ENCODE results near the gene ASCL2. TPM values are rescaled to one million over a fixed set of nuclear protein-coding genes. Genes with fewer than 3 reads are reported as not detected.

Gene ASCL2
- polyA plus RNA-seq, 3 donors, result 1.5 to 3.8 (median 2.5) TPM

DNA sequence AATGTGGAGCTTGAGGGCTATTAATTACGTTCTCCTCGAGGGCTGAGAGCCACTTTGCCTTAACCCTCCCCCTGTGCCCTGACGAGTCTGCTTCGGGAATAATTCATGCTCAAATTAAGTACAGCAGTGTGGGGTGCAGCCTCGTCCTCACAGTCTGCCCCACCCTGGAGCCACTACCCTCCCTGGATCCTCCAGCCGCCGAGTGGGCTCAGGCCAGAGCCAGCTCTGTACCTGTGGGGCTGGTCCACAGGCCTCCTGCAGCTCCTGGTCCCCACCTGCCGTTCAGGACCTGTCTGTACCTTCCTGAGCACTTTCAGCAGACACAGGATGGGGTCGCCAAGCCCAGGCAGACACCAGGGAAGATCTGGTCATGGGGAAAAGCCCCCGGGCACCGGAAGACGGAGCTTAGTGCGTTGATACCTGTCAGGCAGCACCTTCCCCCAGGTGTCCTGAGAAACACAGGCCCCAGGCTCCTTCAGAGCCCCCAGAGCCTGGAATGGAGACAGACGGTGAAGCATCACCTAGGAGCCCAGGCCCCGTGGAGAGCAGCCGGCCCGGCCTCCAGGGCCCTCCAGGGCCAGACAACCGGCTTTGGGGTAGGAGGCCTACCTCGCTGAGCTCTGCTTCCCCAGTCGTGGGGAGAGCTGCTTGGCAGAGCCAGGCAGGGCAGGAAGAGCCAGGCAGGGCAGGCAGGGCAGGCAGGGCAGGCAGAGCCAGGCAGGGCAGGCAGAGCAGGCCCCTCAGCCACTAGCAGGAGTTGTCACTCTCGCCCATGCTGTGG, 41.2 kb upstream of the ASCL2 start:
- no peak for DNase-seq (ENCODE audit: extremely low read depth in 1 of 11, low read depth in 9 of 11, low spot score in 4 of 11)

DNA sequence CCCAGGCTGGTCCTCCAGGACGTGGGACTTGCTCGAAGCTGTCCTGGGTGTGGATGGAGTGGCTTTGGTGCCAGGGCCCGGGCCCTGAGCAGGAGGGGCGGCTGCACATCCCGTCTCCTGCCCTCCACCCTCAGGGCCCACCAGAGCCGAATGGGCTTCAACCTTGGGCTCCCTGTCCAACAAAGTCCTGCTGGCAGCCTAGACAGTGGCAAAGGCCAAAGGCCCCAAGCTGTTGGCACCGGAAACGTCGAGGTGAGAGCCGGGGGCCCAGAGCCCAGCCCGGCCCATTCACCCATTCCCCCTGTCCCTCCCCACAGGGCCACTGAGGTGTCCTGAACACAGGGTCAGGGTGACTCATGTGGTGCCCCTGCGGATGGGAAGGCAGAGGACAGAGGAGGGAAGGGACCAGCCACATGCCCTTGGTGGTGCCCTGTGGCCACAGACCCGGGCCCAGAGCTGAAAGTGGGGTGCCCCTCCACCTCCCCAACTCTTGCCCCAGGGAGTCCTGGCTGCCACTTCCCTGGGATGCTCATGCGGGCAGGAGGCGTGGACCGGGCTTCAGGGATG, 40.5 kb upstream of the ASCL2 start:
- no peak for DNase-seq (ENCODE audit: extremely low read depth in 1 of 11, low read depth in 9 of 11, low spot score in 4 of 11)

- no peak for DNase-seq (ENCODE audit: extremely low read depth in 1 of 11, low read depth in 9 of 11, low spot score in 4 of 11)
These were observed 39.8 kb upstream of the ASCL2 start for GRCh38 chr11:2310073-2310785.

GRCh38 chr11:2309251-2310072, 39.1 kb upstream of the ASCL2 start:
- DNase-seq (ENCODE audit: extremely low read depth in 1 of 11, low read depth in 9 of 11, low spot score in 4 of 11), result no peak

GRCh38 chr11:2308713-2309112, 38.3 kb upstream of the ASCL2 start:
- DNase-seq (ENCODE audit: extremely low read depth in 1 of 11, low read depth in 9 of 11, low spot score in 4 of 11), result no peak

DNA sequence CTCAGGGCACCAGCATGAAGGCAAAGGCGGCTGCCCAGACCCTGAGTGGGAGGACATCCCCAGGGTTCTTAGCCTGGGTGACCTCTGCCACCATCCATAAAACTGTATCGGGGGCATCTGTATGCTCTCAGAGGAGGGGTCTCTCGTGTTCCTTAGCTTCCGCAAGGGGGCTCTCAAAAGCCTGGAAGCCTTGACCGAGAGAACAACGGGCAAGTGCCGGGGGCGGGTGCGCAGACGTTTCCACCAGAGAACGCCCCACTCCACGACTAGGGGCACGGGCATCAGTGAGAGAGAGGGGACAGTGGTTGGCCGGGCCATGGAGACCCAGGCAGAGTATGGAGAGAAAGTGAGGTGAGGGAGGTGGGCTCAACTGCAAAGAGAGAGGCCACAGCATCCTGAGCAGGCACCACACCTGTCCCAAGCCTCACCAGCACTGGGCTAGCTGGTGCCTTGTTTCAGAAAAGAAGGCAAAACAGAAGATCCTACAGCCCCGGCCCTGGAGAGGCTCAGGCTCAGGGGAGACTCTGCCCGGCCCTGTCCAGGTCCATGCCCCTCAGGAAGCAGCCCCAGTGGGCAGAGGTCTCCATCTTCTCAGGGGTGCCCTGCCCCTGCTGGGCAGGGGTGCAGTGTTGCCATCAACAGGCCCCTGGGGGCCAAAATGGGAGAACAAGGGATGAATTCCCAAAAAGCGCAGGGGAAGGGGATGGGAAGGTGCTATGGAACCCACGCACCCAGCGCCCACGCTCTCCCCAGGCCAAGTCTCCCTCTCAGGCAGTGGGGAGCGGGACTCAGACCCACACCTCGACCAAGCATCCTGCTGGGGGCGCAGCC, 37.3 kb upstream of the ASCL2 start:
- DNase-seq (ENCODE audit: extremely low read depth in 1 of 11, low read depth in 9 of 11, low spot score in 4 of 11), result no peak

- peak in 1 of 11 donors; percentile 40 for DNase-seq (ENCODE audit: extremely low read depth in 1 of 11, low read depth in 9 of 11, low spot score in 4 of 11)
These were observed 36.6 kb upstream of the ASCL2 start for GRCh38 chr11:2306877-2307500.

GRCh38 chr11:2306452-2306823, 36.0 kb upstream of the ASCL2 start:
- DNase-seq (ENCODE audit: extremely low read depth in 1 of 11, low read depth in 9 of 11, low spot score in 4 of 11), result peak in 10 of 11 donors; percentile 60 to 86 (median 79)

GRCh38 chr11:2305788-2306451, 35.5 kb upstream of the ASCL2 start:
- peak in 4 of 11 donors; percentile 42 to 75 (median 60) for DNase-seq (ENCODE audit: extremely low read depth in 1 of 11, low read depth in 9 of 11, low spot score in 4 of 11)

DNA sequence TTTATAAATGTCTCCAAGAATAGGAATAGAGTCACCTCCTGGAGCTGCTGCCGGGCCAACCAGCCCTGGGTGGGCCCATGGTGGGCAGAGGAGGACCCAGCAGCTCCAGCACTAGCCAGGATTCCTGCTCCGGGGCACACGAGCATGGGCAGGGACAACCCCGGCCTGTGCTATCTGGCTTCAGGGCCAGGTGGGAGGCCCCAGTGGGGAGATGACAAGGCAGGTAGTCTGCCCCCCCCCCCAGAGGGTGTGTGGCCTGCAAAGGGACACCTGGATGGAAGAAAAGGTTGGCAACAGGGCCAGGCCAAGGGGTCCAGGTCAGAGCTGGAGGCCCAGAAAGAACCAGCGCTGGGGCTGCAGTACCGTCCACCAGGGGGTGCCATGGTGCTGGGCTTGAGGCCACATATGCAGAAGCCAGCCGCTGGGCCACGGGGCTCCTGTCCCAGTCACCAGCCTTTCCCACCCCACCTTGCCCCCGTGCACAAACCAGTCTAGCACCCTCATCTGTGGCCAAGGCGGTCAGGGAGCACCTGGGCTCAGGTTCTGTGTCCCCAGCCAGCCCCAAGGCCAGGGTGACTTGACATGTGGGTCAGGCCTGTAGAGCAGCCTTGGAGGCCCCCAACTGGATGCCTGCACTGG, 34.9 kb upstream of the ASCL2 start:
- DNase-seq (ENCODE audit: extremely low read depth in 1 of 11, low read depth in 9 of 11, low spot score in 4 of 11), result peak in 2 of 11 donors; percentile 47 to 56

GRCh38 chr11:2304506-2305139, 34.2 kb upstream of the ASCL2 start:
- DNase-seq (ENCODE audit: extremely low read depth in 1 of 11, low read depth in 9 of 11, low spot score in 4 of 11), result no peak

DNA sequence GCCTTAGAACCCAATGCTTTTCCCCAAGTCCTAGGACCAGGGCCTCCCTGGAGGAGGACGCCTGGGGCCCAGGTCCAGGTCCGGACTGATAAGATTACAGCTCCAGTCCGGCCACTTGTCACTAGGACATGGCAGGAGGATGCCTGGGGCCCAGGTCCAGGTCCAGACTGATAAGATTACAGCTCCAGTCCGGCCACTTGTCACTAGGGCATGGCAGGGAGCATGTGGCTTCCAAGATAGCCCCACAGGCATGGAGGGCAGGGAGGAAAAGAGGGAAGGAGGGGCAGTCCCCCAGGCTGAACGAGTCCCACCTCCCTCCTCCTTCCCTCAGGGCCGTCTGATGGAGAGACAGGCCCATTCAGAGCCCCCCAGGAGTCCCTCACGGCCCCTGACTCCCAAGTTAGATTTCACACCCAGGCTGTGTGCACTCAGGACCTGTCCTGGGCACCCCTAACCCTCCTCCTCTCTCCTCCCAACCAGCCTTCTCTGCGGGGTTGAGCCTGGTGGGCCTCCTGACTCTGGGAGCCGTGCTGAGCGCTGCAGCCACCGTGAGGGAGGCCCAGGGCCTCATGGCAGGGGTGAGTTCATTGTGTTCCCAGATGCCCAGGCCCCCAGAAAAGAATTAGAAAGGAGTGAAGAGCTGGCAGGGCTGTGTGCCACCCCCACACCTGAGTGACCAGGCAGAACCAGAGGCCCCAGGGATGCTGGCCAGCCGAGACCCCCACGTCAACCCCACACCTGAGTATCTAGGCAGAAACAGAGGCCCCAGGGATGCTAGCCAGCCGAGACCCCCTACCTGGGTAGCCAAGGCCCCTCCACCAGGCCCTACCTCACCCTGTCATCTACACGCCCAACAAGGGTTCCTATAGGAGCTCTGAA, 33.5 kb upstream of the ASCL2 start:
- no peak for DNase-seq (ENCODE audit: extremely low read depth in 1 of 11, low read depth in 9 of 11, low spot score in 4 of 11)

DNA sequence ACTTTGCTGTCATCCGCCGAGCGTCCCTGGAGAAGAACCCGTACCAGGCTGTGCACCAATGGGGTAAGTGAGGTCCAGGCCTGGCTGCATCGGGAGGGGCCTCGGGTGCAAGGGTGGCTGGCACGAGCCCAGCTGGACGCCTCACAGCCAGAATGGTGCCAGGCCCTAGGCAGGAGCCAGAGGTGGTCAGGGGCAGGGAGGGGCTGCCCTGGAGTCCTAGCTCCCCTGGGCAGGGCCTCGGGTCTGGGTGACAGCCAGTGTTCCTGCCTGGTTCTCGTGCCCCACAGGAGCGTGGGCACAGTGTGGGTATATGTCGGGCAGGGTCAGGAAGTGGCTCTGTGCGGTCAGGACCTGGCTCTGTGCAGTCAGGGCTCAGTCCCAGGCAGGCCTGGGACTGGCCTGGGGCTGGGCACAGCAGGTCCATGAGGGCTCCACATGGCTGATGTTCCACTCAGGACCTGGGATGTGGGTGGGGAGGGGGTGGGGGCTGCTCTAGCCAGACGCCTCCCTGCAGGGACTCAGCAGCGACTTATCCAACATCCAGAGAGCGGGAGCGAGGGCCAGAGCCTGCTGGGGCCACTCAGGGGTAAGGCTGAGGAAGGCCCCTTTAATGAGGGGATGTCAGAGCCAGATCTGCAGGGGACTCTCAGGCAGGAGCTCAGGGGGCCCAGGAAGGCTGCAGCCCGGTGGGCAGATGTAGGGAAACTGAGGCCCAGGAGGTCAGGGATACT, 32.7 kb upstream of the ASCL2 start:
- DNase-seq (ENCODE audit: extremely low read depth in 1 of 11, low read depth in 9 of 11, low spot score in 4 of 11), result no peak

DNA sequence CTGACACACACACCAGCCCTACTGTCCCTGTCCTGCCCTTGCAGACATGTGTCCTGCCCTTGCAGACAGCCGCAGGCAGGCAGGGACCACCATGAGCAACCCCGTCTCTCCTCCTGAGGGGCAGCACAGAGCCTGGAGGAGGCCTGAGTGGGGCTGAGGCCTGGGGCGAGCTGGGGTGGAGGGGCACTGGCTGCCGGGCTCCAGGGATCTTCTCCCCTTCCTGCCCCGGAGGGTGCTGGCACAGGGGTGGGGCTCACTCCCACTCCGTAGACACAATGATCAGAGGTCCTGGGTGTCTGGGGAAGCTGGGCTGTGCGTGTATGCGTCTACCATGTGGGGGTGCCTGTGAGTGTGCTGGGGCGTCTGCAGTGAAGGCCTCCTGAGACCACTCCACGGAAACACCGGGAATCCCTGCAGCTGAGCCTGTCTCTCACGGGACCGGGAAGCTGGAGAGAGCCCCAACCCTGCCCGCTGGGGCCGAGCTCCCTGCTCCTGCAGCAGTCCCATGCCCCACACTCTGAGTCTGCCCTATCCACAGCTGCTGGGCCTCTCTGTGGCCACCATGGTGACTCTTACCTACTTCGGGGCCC, 32.0 kb upstream of the ASCL2 start:
- no peak for DNase-seq (ENCODE audit: extremely low read depth in 1 of 11, low read depth in 9 of 11, low spot score in 4 of 11)
